K562 (cell line): Measurements from ENCODE around the gene QRICH1. TPM values are rescaled to one million over a fixed set of nuclear protein-coding genes. Genes with fewer than 3 reads are reported as not detected.

ENCODE experiments used
- BCL6 ChIP-seq: fragments of 250-450 bp; sonication (Bioruptor Pico); IDR thresholded peaks from 2 replicates; pipeline ENCODE4 v1.4.0; 2020
- BDP1 ChIP-seq: IDR thresholded peaks from 3 replicates; pipeline ENCODE4 v1.6.1; 2011; ENCODE audit not compliant: insufficient read length, insufficient read depth
- CREB1 ChIP-seq, 2 experiments: sonication (generic) in 1 of 2; formaldehyde crosslinking in 1 of 2; IDR thresholded peaks; 2 replicates each; pipeline versions ENCODE4 v1.6.1 to v1.8.0; 2012 to 2022; ENCODE audit warnings: inconsistent platforms in 1 of 2, mild to moderate bottlenecking in 1 of 2, missing genetic modification reagents in 1 of 2, moderate library complexity in 1 of 2
- CREB3 ChIP-seq: fragments of 450-650 bp; conservative IDR thresholded peaks from 2 replicates; pipeline ENCODE4 v1.6.1; 2016; ENCODE audit warnings: missing genetic modification characterization, low read depth, mild to moderate bottlenecking, missing compliant biosample characterization, moderate library complexity
- ELK3 ChIP-seq: fragments of 450-650 bp; formaldehyde crosslinking; IDR thresholded peaks from 2 replicates; pipeline ENCODE4 v1.4.0; 2020; ENCODE audit warnings: mild to moderate bottlenecking
- HDAC3 ChIP-seq: fragments of 450-650 bp; IDR thresholded peaks from 2 replicates; pipeline ENCODE4 v1.6.1; 2018; ENCODE audit warnings: borderline replicate concordance, mild to moderate bottlenecking, moderate library complexity; ENCODE audit not compliant: partially characterized antibody
- IRF2 ChIP-seq: sonication (generic); formaldehyde crosslinking; IDR thresholded peaks from 2 replicates; pipeline ENCODE4 v1.8.1; 2022; ENCODE audit warnings: mild to moderate bottlenecking, missing genetic modification reagents
- MBD2 ChIP-seq: sonication (generic); IDR thresholded peaks from 2 replicates; pipeline ENCODE4 v1.6.1; 2016; ENCODE audit warnings: low read depth, borderline replicate concordance
- MCM2 ChIP-seq: fragments of 450-650 bp; IDR thresholded peaks from 2 replicates; pipeline ENCODE4 v1.6.1; 2017; ENCODE audit warnings: low read depth, mild to moderate bottlenecking
- MTA2 ChIP-seq: fragments of 450-650 bp; IDR thresholded peaks from 2 replicates; pipeline ENCODE4 v1.6.1; 2016; ENCODE audit warnings: low read depth
- NCOR1 ChIP-seq: fragments of 450-650 bp; IDR thresholded peaks from 2 replicates; pipeline ENCODE4 v1.6.1; 2016; ENCODE audit warnings: mild to moderate bottlenecking, moderate library complexity
- NFYB ChIP-seq: IDR thresholded peaks from 2 replicates; pipeline ENCODE4 v1.6.1; 2011; ENCODE audit warnings: mild to moderate bottlenecking, moderate library complexity; ENCODE audit not compliant: insufficient read length; ENCODE audit errors: extremely low read depth
- NR2C2 ChIP-seq, 2 experiments: fragments of 200-800 bp in 1 of 2; sonication (Bioruptor generic) in 1 of 2; sonication (generic) in 1 of 2; formaldehyde crosslinking in 1 of 2; IDR thresholded peaks; 2 replicates each; pipeline versions ENCODE4 v1.6.1 to v1.8.0; 2016 to 2022; ENCODE audit warnings: mild to moderate bottlenecking in 1 of 2, missing compliant biosample characterization in 1 of 2, missing genetic modification characterization in 1 of 2, missing genetic modification reagents in 1 of 2
- SIX5 ChIP-seq, 2 experiments: IDR thresholded peaks; 2 replicates each; pipeline ENCODE4 v1.6.1; 2011; ENCODE audit warnings: low read length in 2 of 2, borderline replicate concordance in 1 of 2, low read depth in 1 of 2, mild to moderate bottlenecking in 1 of 2, moderate library complexity in 1 of 2; ENCODE audit not compliant: insufficient read depth in 1 of 2
- USF2 ChIP-seq: sonication (generic); formaldehyde crosslinking; IDR thresholded peaks from 2 replicates; pipeline ENCODE4 v1.5.0; 2020; ENCODE audit warnings: missing genetic modification reagents
- ZC3H8 ChIP-seq: fragments of 450-650 bp; IDR thresholded peaks from 2 replicates; pipeline ENCODE4 v1.6.1; 2017
- ZNF41 ChIP-seq: fragments of 250-450 bp; sonication (Bioruptor Pico); conservative IDR thresholded peaks from 2 replicates; pipeline ENCODE4 v1.4.0; 2020; ENCODE audit warnings: mild to moderate bottlenecking
- ZNF561 ChIP-seq: fragments of 450-650 bp; formaldehyde crosslinking; conservative IDR thresholded peaks from 2 replicates; pipeline ENCODE4 v1.4.0; 2020; ENCODE audit warnings: mild to moderate bottlenecking, moderate library complexity
- ZNF586 ChIP-seq: fragments of 450-650 bp; formaldehyde crosslinking; conservative IDR thresholded peaks from 2 replicates; pipeline ENCODE4 v1.4.0; 2020; ENCODE audit warnings: mild to moderate bottlenecking, moderate library complexity
- polyA plus RNA-seq, 8 experiments: library from polyadenylated mRNA; depleted of rRNA in 4 of 8; stranded (reverse) in 5 of 8; unstranded in 3 of 8; fragments of >200 nt; fragmentation: Nextera tagmentation in 2 of 8; fragmentation: Illumina TruSeq in 1 of 8; extraction: Ambion mirVana in 2 of 8; extraction: Trizol in 1 of 8; gene quantifications; 2 replicates each; pipeline versions ENCODE4 v1.2.1 to v1.2.3, GENCODE V29; 2011 to 2014; ENCODE audit warnings: inconsistent platforms in 1 of 8, missing spikeins in 1 of 8
- total RNA-seq, 7 experiments: library from RNA; depleted of rRNA in 6 of 7; stranded (reverse); fragments of >200 nt in 6 of 7; fragmentation: Illumina TruSeq in 2 of 7; extraction: Trizol in 2 of 7; gene quantifications; 2 replicates each; pipeline versions ENCODE4 v1.2.1 to v1.2.3, GENCODE V29; 2011 to 2021; ENCODE audit warnings: low replicate concordance in 1 of 7
- TF ChIP-seq, protein P1 (sequence below): sonication (generic); formaldehyde crosslinking; IDR thresholded peaks from 2 replicates; pipeline ENCODE4 v1.8.0; 2022; ENCODE audit warnings: mild to moderate bottlenecking, missing genetic modification reagents

Gene QRICH1
- total and polyA plus RNA-seq, 9 of the 15 experiments (the other 6 are each of a cell fraction or from before 2014, with no cell fraction given): 20.1 to 99.2 (median 56.7) TPM

DNA sequence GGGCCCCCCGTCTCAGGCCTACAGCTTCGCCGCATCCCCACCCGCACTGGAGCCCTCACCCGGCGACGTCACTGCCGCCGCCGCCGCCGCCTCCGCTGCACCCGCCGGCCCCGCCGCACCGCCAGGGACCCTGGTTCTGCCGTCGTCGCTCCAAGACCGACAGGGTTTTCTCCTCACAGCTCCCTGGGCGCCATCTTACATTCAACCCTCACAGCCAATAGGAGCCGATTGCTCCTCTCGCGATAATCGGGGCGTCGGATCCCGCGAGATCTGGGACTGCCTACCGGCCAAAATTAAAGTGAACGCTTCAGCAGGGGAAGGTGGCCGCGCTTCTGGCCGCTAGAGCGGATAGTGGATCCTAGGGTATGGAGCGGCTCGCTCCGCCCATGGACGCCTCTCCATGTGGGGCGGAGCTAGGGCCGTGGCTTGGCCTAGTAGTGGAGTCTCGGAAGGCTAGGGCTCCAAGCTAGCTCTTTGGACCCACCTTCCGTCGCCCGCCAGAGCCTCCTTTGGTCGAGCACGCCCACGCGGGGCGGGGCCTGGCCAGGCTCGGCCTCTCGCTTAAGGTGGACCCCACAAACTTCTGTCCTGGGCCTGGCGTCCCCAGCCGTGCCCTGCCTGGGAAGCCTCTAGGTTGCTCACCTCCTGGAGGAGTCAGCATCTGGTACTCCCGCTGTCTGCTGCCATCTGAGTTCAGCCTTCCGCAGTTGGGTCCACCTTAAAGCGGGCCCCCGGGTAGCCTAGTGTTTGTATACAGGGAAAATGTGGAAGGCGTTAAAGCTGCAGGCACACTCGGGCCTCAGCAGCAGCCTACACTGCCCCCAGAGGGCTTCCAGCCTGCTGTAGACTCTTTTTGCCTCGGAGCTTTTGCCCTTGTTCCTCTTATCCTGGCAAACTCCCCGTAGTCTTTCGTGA is at the start of gene QRICH1 (continued):
- TF ChIP-seq USF2 (CRISPR knock-in tag) (no peak), ELK3 (CRISPR knock-in tag) (no peak), CREB3 (tag) (no peak), ZC3H8 (no peak), MTA2 (no peak), ZNF41 (CRISPR knock-in tag) (no peak), SIX5 (IDR thresholded peaks at IDR 0.05; ENCODE audit: borderline replicate concordance in 1 of 2, insufficient read depth in 1 of 2, low read depth in 1 of 2, low read length in 2 of 2) (no peak), MCM2 (no peak), BCL6 (CRISPR knock-in tag) (no peak), ZNF561 (CRISPR knock-in tag) (no peak), BDP1 (no peak), ZNF586 (no peak), NFYB (peak; percentile 78), CREB1 (IDR thresholded peaks at IDR 0.05) (no peak; the same call in 1 of the 2 replicates), CREB1 (CRISPR knock-in tag; IDR thresholded peaks at IDR 0.05) (peak; percentile 32; the same call in 1 of the 2 replicates), MBD2 (peak; percentile 76), NCOR1 (peak; percentile 18; the same call in 1 of the 2 replicates), HDAC3 (peak; percentile 80), IRF2 (CRISPR knock-in tag) (no peak), NR2C2 (CRISPR knock-in tag; IDR thresholded peaks at IDR 0.05) (peak; percentile 35), NR2C2 (tag; IDR thresholded peaks at IDR 0.05) (no peak)
- TF ChIP-seq, protein P1, sequence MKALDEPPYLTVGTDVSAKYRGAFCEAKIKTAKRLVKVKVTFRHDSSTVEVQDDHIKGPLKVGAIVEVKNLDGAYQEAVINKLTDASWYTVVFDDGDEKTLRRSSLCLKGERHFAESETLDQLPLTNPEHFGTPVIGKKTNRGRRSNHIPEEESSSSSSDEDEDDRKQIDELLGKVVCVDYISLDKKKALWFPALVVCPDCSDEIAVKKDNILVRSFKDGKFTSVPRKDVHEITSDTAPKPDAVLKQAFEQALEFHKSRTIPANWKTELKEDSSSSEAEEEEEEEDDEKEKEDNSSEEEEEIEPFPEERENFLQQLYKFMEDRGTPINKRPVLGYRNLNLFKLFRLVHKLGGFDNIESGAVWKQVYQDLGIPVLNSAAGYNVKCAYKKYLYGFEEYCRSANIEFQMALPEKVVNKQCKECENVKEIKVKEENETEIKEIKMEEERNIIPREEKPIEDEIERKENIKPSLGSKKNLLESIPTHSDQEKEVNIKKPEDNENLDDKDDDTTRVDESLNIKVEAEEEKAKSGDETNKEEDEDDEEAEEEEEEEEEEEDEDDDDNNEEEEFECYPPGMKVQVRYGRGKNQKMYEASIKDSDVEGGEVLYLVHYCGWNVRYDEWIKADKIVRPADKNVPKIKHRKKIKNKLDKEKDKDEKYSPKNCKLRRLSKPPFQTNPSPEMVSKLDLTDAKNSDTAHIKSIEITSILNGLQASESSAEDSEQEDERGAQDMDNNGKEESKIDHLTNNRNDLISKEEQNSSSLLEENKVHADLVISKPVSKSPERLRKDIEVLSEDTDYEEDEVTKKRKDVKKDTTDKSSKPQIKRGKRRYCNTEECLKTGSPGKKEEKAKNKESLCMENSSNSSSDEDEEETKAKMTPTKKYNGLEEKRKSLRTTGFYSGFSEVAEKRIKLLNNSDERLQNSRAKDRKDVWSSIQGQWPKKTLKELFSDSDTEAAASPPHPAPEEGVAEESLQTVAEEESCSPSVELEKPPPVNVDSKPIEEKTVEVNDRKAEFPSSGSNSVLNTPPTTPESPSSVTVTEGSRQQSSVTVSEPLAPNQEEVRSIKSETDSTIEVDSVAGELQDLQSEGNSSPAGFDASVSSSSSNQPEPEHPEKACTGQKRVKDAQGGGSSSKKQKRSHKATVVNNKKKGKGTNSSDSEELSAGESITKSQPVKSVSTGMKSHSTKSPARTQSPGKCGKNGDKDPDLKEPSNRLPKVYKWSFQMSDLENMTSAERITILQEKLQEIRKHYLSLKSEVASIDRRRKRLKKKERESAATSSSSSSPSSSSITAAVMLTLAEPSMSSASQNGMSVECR (CRISPR knock-in tag): no peak
